LNCAP (cell line): ENCODE measurements around the gene CHRNA5.

Experiments
- CTCF ChIP-seq: fragments of 450-650 bp; IDR thresholded peaks from 2 replicates; pipeline ENCODE4 v1.5.1; 2017; ENCODE audit warnings: mild to moderate bottlenecking

CHRNA5 gene

GRCh38 chr15:78619022-78619950 is 54.0 kb downstream of the CHRNA5 start:
- TF ChIP-seq CTCF, result no peak

GRCh38 chr15:78620021-78620526 is 54.8 kb downstream of the CHRNA5 start:
- TF ChIP-seq CTCF, result no peak

- TF ChIP-seq CTCF, result no peak
These were observed 55.5 kb downstream of the CHRNA5 start, which contains the start of gene CHRNA3 for GRCh38 chr15:78620527-78621421. Gene CHRNA3, minus strand, starts transcription at chr15:78620996. Its CDS starts 202 bp downstream, at chr15:78620794.

- no peak for TF ChIP-seq CTCF
These were observed 56.6 kb downstream of the CHRNA5 start for GRCh38 chr15:78621810-78622402.

GRCh38 chr15:78623786-78624497 is 58.6 kb downstream of the CHRNA5 start:
- TF ChIP-seq CTCF, result no peak

- no peak for TF ChIP-seq CTCF
These were observed 59.6 kb downstream of the CHRNA5 start for GRCh38 chr15:78624651-78625590.
